GM18870 (cell line): ENCODE data around the gene PUS7.
"Not testable (repeated sequence)": the region's sequence is repeated elsewhere in the genome, so short reads cannot be mapped to it uniquely, and the experiment has no call there.

Source experiments
- ATAC-seq: cut with Tn5 transposase; IDR thresholded peaks from one replicate; pipeline ENCODE4 v1.9.1; 2021; ENCODE audit warnings: moderate library complexity; ENCODE audit not compliant: unreplicated experiment

PUS7 gene

DNA sequence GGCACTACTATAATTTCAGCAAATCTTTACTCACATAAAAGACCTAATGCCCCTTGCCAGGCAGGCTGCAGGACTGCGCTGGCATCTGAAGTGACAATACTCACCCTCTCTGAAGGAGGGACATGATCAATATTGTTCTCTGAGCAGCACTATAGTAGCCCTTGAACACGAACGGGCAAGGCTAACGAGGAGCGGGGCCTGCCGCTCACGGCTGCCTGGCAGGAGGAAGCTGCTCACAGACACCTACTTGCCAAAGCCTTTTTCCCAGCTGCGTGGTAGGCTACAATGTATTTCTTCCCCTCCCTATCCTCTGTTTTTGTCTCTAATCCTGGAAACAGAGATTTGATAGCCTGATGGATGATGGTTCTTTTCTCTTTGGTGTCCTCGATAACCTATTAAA is 19.9 kb downstream of the PUS7 start:
- no peak for ATAC-seq

DNA sequence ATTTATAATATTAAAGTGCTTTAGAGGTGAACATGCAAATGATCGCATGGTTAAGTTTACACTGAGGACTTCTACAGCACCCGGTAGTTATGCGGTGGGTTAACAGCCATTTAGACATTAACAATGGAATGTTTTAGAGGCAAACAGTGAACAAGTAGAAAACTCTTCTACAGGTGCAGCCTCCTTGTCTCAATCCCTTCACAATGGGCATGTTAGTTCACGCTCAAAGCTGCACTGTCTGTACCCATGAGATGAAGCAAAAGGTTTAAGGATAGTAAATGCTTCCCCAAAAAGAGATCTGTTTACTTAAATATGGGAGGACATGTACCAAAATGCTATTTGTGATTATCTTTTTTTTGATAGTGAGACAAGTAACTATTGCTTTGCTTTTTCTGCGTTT is 25.1 kb downstream of the PUS7 start:
- ATAC-seq = no peak

DNA sequence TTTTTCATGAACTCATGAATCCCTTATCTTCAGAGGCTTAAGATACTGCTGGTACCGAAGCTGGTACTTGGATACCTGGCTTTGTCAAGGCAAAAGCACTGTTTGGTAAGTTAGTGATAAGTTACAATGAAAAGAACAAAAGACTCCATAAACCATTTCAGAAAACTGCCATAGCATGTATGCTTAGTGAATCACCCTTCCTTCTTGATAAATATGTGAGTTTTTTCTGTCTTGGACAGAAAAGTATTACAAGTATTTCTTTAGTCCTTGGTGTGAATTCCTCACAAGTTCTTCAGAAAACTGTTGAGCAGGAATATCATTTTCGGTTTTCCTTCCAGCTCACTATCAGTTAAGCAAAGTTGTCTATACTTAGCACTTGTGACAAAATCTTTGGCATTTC is 25.6 kb downstream of the PUS7 start:
- no peak for ATAC-seq

DNA sequence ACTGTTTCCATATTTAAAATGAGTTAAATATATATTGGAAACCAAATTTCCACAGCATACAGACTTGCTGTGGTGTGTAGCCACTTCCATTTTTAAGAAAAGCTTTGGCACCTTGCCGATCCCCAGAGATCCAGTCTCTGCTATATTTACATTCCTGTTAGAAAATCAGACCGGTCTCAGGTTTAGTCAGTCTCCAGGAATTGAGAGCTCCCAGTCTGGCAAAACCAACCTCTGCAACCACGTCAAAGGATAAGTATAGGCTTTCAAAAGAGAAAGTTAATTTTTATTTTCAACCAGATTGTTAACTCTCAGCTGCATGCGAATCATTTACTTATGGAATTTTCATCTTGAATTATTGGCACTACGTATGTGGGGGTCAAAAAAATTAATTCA is 28.2 kb downstream of the PUS7 start:
- ATAC-seq = no peak

DNA sequence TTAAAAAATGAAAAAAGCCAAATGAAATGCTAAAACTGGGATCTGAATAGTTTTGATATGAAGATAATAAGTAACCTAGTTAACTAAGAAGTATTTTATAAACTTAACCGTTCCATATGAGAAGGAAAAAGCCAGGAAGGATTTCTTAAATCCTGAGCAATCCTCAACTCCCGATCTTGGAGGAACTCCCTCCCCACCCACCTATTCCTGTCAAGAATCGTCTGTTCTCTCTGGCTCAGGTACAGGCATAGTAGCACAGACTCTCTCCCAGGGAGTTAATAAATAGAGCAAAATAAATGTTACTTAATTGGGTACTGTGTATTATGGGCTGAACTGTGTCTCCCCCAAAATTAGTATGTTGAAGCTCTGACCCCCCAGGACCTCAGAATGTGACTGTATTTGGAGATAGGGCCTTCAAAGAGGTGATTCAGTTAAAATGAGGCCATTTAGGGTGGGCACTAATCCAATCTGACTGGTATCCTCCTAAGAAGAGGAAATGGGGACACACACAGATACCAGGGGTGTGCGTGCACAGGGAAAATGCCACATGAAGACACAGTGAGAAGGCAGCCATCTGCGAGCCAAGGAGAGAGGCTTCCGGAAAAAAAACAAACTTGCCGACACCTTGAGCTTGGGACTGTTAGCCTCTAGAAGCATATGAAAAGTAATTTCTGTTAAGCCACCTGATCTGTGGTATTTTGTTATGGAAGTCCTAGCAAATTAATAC is 28.7 kb downstream of the PUS7 start:
- ATAC-seq = no peak

DNA sequence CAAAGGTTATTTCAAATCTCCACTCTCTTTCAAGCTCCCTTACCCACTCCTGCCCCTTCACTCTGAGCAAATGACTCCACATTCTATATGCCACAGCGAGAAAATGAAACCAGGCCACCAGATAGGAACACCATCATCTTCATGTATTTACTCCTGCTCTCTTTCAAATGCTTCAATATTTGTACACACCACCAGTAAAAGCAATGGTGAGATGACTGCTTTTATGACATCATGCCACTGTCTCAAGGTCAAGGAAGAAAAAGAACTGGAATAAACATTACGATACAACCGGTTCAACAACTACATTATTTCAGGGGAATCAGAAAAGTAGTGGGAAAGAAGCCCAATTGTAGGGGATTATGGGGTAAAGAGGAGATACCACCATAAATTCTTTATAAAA is 32.7 kb downstream of the PUS7 start:
- ATAC-seq = no peak

DNA sequence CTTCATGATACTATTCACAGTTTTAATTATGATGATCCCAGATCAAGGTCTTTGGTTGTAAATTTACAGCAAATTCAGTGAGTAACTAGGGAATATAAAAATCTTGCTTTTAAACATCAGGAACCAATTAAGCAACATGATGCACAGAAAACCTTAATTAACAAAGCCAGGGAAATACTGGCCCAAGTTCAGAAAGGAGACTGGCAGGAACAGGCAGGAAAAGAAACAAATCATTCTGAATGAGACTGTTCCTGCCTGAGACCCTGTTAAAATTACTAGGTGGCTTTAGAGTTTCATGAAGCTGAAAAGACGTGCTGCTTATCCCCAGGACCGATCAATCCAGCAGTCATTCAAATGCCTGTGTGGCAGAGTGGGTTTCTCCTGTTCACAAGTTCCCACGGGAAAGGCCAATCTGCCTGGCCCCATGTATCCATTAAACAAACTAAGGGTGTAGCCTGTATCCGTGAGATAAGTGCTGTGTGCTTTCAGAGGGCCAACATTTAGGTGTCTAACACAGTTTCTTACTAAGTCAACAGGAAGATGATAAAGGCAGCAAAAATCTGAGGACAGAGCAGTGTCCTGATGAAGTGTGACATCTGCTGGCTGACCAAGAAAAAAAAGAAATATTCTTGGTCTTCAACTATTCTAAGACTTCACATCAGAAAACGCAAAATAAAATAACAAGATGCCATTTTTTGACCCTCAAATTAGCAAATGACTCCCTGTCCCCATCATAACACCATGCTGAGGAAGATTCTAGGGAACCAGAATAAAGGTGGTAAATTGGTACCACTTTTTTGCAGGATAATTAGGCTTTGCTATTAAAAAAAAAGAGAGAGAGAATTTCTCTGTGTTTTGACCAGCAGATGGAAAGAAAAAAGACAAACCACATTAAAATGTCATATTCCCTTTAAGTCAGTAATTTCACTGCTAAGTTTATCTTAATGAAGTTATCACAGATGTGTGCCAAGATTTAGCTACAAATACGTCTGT is 34.2 kb downstream of the PUS7 start:
- no peak for ATAC-seq

DNA sequence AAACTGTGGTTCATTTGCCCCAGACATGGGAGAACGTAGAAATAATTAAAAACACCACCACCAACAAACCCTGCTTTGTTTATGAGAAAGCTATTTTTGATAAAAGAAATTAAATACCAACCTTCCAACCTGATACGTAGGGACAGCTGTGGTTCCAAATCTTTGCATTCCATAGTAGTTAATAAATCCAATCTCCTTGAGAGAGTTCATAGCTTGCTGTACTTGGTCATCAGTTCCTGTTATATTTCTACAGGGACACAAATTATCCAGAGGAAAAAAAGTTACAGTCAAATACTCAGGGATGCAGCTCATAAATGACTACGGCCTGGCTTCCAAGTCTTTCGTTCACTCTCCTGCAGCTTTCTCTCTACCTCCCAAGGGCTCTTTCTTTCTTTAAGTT is 41.1 kb downstream of the PUS7 start:
- no peak for ATAC-seq

DNA sequence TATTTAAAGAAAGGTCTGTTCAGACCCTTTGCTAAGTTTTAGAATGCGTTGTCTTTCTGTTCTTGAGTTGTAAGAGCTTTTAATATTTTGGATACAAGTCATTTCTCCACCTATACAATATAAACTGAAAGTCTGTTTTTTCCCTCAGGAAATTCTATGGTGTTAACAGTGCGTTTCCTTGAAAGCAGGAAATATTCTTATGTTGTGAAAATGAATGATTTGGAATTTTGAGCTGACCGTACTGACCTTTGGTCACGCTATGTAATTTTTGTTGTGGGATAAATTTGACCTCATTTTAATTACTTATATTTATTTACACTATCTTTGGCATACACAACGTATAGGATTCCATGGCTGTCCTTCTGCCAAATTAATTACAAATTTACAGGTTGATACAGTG is 43.5 kb downstream of the PUS7 start:
- no peak for ATAC-seq

DNA sequence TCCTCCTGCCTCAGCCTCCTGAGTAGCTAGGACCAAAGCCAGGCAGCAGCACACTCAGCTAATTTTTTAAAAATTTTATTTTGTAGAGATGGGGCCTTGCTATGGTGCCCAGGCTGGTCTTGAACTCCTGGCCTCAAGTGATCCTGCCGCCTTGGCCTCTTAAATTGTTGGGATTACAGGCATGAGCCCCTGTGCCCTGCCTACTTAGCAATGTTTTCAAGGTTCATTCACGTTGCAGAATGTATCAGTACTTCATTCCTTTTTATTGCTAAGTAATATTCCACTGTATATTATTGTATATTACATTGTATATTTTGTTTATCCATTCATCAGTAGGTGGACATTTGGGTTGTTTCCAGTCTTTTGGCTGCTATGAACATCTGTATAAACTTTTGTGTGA is 44.2 kb downstream of the PUS7 start:
- ATAC-seq = no peak

DNA sequence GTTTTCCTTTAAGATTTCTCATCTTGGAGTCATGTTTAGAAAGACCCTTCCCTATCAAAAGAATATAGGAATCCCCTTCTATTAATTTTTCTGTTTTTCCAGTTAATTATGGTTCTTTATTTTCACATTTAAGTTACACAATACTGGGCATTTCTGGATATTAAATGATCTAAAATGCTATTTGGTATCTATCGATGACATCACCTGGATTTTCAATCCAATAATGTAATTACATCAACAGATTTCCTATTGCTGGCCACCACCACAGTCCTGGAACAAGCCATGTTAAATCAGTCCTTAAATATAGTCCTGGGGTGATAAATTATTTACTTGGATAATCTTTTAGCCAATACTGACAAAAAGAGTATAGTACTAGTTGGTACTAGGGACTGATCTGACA is 48.0 kb downstream of the PUS7 start:
- no peak for ATAC-seq

DNA sequence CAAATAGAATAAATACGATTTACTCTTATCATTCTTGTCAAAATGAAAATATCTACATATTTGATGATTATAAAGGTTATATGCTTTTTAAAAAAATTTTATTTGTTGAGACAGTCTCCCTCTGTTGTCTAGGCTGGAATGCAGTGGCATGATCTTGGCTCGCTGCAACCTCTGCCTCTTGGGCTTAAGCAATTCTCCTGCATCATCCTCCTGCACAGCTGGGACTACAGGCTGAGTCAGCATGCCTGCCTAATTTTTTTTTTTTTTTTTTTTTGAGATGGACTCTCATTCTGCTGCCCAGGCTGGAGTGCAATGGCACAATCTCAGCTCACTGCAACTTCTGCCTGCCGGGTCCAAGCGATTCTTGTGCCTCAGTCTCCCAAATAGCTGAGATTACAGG is 48.9 kb downstream of the PUS7 start:
- ATAC-seq = no peak

DNA sequence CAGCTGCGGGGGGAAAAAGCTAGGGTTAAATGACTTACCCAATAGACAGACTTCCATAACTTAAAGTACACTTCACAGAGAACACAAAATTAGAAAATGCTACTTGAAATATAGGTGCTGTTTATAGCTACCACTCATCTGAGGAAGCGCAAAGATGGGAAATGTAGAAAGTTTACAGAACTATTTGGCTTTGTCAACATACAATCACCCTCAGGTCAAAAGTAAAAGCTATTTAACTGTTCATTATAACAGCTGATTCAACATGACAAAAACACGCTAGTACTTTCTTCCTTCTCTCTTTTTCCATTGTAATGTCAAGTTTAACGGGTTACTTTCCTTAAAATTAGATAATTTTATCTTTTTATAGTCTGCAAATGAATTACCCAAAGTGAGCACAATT is 51.2 kb downstream of the PUS7 start:
- ATAC-seq = no peak

DNA sequence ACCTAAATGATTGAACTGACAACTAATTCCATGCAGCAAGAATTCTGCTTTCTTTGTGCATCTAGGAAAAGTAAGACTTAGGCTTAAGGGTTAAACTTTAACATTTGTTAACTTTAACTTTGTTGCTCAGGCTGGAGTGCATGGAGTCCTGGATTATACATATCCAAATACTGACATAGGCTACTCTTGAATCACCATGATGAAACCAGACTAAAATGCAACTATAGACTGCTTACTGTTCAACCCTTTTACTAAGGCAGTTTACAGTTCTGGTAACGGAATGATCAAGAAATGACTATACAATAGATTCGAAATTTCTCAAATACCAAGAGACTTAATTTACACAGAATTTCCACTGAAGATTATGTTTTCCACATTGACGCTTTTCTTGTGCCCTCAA is 52.0 kb downstream of the PUS7 start:
- ATAC-seq = no peak

DNA sequence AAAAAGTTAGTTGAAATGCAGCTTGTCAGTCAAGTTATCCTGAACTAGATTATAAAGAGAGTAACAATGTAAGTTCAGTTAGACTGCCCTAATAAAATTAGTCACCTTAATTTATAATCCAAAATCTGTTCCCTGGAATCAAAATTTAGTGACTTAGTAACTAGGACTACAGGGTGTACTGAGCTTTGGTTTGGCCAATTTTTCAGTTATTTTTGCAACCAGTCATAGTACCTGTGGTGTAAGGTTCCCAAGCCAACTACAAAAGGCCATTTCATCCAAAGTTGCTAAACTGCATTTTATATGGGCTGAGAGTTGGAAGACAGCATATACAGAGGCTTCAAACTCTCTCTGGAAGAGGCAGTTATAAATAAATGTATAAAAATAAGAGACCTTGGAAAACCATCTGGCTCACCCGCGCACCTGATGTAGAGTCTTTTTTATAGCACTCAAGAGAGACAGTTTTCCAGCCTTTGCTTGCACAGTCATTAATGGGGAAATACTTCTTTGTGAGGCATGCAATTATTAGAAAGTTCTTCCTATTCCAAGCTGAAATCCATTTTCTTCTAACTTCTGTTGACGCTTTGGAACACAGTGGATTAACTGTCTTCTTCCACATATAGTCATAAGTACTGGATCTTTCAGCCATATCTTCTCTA is 59.2 kb downstream of the PUS7 start:
- no peak for ATAC-seq

DNA sequence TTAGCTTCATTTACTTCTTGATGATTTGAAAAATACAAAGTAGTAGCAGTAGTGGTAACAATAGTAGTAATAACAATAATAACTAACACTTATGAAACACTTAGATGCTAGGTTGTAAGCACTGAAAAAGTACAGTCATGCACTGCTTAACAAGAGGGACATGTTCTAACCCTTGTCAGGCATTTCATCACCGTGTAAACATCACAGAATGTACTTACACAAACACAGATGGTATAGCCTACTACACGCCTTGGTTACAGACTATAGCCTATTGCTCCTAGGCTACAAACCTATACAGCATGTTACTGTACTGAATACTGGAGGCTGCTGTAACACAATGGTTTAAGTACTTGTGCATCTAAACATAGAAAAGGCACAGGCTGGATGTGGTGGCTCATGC is 60.6 kb downstream of the PUS7 start:
- ATAC-seq = no peak

DNA sequence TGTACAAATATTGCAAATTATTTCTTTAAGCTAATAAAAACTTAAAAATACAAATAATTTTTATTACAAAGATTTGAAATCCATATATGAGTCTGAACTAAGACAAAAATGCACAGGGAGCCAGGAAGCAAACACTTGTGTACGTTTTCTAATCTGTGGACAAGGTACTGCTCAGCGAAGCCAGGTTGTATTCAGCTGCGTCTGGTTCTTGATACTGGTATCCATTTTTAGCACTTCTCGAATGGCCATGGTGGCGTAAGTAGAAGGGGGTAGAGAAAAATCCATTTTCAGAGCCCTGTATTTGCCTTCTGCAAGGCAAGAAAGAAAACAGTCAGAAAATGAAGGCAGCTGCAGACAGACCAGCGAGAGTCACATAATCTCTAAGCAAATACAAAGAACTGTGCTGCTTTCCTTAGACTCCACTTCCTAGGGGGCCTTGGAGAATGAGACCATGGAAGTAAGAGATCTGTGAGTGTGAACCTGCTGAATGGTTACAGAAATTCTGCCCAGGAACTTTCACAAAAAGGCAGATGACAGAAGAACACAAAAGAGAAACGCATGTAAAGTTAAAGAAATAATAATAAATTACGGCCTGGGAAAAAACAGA is 64.3 kb downstream of the PUS7 start:
- ATAC-seq = no peak

DNA sequence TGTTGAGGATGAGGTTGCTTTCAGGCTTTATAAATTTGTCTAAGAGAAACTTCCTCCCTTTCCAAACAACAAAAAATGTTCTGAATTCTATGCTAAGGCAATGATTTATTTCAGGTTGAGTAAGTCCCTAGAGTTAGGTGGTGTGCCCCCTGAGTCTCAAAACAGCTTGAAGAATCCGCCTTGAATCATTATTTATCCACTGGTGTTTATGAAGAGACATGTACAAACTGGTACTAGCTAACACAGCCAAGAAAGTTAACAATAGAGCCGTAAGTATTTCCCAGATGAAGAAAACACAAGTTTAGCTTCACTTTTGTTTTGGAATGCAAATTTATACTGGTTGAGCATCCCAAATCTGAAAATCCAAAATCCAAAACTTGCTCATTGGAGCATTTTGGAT is 67.2 kb downstream of the PUS7 start:
- no peak for ATAC-seq

DNA sequence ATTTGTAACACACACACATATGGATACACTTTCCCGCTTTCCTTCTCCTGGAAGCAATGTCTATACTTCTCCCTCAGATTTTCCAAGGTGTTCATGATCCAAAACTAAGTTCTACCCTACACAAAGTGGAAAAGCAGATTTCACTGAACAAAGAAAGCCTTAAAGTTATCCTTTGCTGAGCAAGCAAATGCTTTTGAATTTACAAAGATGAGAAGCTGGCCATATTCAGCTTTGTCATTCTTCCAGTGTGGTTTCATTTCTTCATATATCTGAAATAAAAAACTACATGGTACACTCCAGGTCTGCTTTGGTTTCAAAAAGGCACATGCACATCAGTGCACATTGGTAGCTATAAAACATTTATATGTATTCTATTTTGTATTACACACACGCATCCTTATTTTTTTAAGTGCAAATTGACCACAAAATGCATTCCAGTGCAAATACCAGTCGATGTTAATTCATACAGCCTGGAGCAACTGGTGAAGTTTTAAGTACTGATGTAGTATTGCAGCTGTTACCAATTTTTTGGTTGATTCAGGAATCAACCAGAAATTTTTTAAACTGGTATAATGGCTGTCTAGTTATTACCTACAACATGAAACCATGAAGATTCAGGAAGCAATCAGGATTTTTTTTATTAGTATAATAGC is 67.8 kb downstream of the PUS7 start:
- no peak for ATAC-seq

DNA sequence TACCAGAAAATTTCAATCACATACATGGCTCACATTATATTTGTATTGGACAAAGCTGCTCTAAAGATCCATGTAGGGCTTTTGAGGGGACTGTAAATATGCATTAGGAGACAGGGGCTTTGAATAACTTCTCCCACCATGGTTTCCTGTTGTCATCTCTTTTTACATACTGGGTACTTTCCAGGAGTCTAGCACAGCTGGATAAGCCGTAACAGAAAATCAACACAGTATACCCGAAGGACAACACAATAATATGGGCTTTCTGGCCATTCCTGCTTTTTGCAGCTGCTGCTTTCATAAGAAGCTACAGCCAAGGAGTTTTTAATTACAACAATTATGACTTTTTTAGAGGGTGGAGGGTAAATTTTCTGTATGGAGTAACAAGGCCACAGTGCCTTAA is 70.0 kb downstream of the PUS7 start:
- no peak for ATAC-seq

DNA sequence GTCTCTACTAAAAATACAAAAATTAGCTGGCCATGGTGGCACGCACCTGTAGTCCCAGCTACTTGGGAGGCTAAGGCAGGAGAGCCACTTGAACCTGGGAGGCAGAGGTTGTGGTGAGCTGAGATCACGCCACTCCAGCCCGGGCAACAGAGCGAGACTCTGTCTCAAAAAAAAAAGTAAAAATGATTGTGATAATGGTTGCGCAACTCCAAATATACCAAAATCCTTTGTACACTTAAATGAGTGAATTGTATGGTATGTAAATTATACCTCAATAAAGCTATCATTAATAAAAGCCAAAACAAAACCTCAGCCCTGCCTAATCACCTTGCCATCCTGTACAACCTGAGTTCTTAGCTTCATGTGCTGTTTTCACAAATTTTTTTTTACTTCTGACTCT is 71.2 kb downstream of the PUS7 start:
- ATAC-seq = not testable (repeated sequence)
